Suprapubic skin (tissue), 4 donors: ENCODE results near the gene NKPD1.

Experiments
- EP300 ChIP-seq: sonication (generic); formaldehyde crosslinking; IDR thresholded peaks from one replicate; pipeline ENCODE4 v1.6.1; 2017; ENCODE audit warnings: antibody characterized with exemption
- POLR2A ChIP-seq, 2 donors: fragments of 450-650 bp; IDR thresholded peaks; one replicate each; pipeline ENCODE4 v1.6.1; 2017; ENCODE audit warnings: antibody characterized with exemption in 2 of 2, mild to moderate bottlenecking in 2 of 2, moderate library complexity in 2 of 2
- POLR2AphosphoS5 ChIP-seq, 3 donors: sonication (generic); formaldehyde crosslinking; IDR thresholded peaks; one replicate each; pipeline ENCODE4 v1.6.1; 2017; ENCODE audit warnings: antibody characterized with exemption in 3 of 3
- TF ChIP-seq, protein P1 (sequence below), 2 donors: fragments of 200-600 bp in 1 of 2; fragments of 450-650 bp in 1 of 2; sonication (generic) in 1 of 2; IDR thresholded peaks; one replicate each; pipeline ENCODE4 v1.5.1; 2016 to 2019; ENCODE audit warnings: antibody characterized with exemption in 2 of 2, mild to moderate bottlenecking in 1 of 2, moderate library complexity in 1 of 2

DNA sequence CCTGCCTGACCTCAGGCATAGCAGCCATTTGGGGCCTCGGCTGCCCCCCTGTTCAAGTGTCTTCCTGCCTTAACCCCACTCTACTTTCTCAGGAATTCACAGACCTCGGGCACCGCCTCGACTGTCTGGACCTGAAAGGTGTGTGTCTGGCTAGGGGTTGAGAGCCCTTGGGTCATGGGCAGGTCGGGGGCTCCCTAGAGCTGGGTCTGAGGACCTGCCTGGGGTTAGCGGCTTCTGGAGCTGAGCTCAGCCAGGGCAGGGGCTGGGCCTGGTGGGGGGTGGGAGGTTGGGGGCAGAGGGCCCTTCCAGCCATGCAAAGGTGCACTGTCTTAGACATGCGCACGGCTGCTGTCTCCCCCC lies 20.7 kb downstream of the NKPD1 start:
- TF ChIP-seq, protein P1, sequence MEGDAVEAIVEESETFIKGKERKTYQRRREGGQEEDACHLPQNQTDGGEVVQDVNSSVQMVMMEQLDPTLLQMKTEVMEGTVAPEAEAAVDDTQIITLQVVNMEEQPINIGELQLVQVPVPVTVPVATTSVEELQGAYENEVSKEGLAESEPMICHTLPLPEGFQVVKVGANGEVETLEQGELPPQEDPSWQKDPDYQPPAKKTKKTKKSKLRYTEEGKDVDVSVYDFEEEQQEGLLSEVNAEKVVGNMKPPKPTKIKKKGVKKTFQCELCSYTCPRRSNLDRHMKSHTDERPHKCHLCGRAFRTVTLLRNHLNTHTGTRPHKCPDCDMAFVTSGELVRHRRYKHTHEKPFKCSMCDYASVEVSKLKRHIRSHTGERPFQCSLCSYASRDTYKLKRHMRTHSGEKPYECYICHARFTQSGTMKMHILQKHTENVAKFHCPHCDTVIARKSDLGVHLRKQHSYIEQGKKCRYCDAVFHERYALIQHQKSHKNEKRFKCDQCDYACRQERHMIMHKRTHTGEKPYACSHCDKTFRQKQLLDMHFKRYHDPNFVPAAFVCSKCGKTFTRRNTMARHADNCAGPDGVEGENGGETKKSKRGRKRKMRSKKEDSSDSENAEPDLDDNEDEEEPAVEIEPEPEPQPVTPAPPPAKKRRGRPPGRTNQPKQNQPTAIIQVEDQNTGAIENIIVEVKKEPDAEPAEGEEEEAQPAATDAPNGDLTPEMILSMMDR (IDR thresholded peaks at IDR 0.05): no peak
- no peak for TF ChIP-seq POLR2A (IDR thresholded peaks at IDR 0.05)
- no peak for TF ChIP-seq POLR2AphosphoS5 (IDR thresholded peaks at IDR 0.05)
- no peak for TF ChIP-seq EP300
